Lung (tissue), 10 donors: ENCODE measurements around the gene OR2T11. TPM values are rescaled to one million over a fixed set of nuclear protein-coding genes. Genes with fewer than 3 reads are reported as not detected.
"Not testable (repeated sequence)": the region's sequence is repeated elsewhere in the genome, so short reads cannot be mapped to it uniquely, and the experiment has no call there.

Experiments
- ATAC-seq: fragments of 200-7000 bp; cut with Tn5 transposase; one replicate; pipeline ENCODE4 v1.9.1; 2020; ENCODE audit warnings: moderate number of reproducible peaks; ENCODE audit not compliant: insufficient read depth, low FRiP score
- DNase-seq, 3 donors: peaks; one replicate each; pipeline ENCODE4 v3.0.0-alpha.2; 2013 to 2017
- H3K27ac ChIP-seq, 2 donors: one replicate each; pipeline ENCODE4 v1.5.1; 2013; ENCODE audit warnings: mild to moderate bottlenecking in 2 of 2, moderate library complexity in 2 of 2, control low read depth in 1 of 2, inconsistent platforms in 1 of 2, low read depth in 1 of 2, low read length in 1 of 2
- H3K27me3 ChIP-seq, 3 donors: one replicate each; pipeline ENCODE4 v1.5.1; 2013; ENCODE audit warnings: low read length in 2 of 3; ENCODE audit not compliant: control insufficient read depth in 3 of 3, insufficient read depth in 3 of 3
- H3K36me3 ChIP-seq, 4 donors: one replicate each; pipeline ENCODE4 v1.5.1; 2013; ENCODE audit warnings: low read length in 4 of 4, mild to moderate bottlenecking in 1 of 4, moderate library complexity in 1 of 4; ENCODE audit not compliant: control insufficient read depth in 4 of 4, insufficient read depth in 4 of 4
- H3K4me1 ChIP-seq, 5 donors: one replicate each; pipeline ENCODE4 v1.5.1; 2013; ENCODE audit warnings: low read length in 5 of 5, mild to moderate bottlenecking in 2 of 5, moderate library complexity in 1 of 5; ENCODE audit not compliant: control insufficient read depth in 5 of 5, insufficient read depth in 5 of 5
- H3K4me3 ChIP-seq: one replicate; pipeline ENCODE4 v1.5.1; 2013; ENCODE audit warnings: mild to moderate bottlenecking, control low read depth, moderate library complexity
- H3K9ac ChIP-seq, 2 donors: one replicate each; pipeline ENCODE4 v1.5.1; 2013; ENCODE audit warnings: low read length in 2 of 2, control low read depth in 1 of 2; ENCODE audit not compliant: insufficient read depth in 1 of 2
- H3K9me3 ChIP-seq, 4 donors: one replicate each; pipeline ENCODE4 v1.5.1; 2013; ENCODE audit warnings: low read length in 3 of 4, mild to moderate bottlenecking in 1 of 4, moderate library complexity in 1 of 4; ENCODE audit not compliant: control insufficient read depth in 4 of 4, insufficient read depth in 3 of 4
- WGBS, 2 donors: extraction: QIAGEN DNeasy Blood & Tissue Kit; methylation state at CpG; one replicate each; pipeline ENCODE4 v1.1.7; 2013; 5-methylcytosine and 5-hydroxymethylcytosine counted together
- polyA plus RNA-seq, 2 donors: library from polyadenylated mRNA; stranded (reverse); fragments of 200-250 nt; gene quantifications; one replicate each; pipeline ENCODE4 v1.2.1, GENCODE V29; 2013
- total RNA-seq, 2 donors: library from RNA; depleted of rRNA in 1 of 2; stranded (reverse); fragments of >200 nt in 1 of 2; gene quantifications; one replicate each; pipeline ENCODE4 v1.2.1, GENCODE V29; 2014 to 2021
- donor health status: Bipolar disorder and iron deficiency.
- donor health status: healthy.
- donor health status: DM: yes; HTN: yes; CAD: no.

OR2T11 gene
- total and polyA plus RNA-seq, 4 donors, result not detected

DNA sequence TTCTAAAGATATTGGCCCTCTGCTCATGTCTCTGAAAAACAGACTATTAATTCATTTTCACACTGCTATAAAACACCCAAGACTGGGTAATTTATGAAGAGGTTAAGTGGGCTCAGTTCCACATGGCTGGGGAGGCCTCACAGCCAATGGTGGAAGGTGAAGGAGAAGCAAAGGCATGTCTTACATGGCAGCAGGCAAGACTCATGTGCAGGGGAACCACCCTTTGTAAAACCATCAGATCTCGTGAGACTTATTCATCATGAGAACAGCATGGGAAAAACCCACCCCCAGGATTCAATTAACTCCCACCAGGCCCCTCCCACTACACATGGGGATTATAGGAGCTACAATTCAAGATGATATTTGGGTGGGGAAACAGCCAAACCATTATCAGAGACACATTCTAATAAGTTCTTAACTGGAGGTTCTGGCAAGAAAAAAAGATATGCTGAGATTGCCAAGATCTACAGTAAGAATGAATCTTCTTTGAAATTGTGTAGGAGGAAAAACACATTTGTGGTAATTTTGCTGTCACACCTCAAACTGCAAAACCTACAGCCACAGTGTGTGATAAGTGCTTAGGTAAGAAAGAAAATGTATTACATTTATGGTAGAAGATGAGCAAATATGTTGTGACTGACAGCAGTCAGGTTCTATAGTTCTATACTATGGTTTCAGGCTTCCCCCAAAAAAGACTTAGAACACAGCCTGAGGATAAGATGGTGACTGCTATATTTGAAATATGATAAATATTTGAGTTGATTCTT, 14.1 kb upstream of the OR2T11 start:
- H3K27ac ChIP-seq, H3K36me3 ChIP-seq, DNase-seq, H3K27me3 ChIP-seq, H3K9me3 ChIP-seq, H3K4me3 ChIP-seq, ATAC-seq, H3K9ac ChIP-seq, H3K4me1 ChIP-seq: not testable (repeated sequence)
- no CpG with 5 or more reads among the region's 1 CpG for WGBS, 2 donors

DNA sequence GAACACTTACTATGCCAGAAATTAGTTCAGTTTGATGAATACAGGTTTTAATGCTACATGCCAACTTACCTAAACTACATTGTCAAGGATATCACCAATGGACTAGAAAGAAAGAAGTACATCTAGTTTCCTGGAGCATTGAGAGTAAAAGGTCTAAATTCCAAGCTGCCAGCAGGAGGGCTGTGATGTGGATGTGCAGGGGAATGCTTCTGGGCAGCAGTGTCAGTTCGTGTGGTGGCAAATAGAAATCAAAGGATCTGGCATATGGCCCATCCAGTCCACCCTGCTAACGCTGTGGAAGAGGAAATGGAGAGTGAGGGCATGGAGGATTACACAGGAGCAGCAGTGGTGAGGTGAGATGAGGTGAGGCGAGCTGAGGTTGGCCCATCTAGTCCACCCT, 10.3 kb upstream of the OR2T11 start, which contains the start of gene OR2T35:
Gene OR2T35, minus strand, starts transcription at position 101 of the 400 bp plus-strand sequence. CDS start 6,020 bp downstream, outside the sequence.
- not testable (repeated sequence) for H3K9ac ChIP-seq, DNase-seq, ATAC-seq, H3K4me3 ChIP-seq, H3K27ac ChIP-seq, H3K36me3 ChIP-seq, H3K9me3 ChIP-seq, H3K4me1 ChIP-seq, H3K27me3 ChIP-seq
- 90% methylated on average over 1 of the region's 3 CpGs; no CpG with 5 or more reads in 1 of the 2 donors for WGBS, 2 donors

- H3K9me3 ChIP-seq, H3K27ac ChIP-seq, H3K4me3 ChIP-seq, DNase-seq, H3K36me3 ChIP-seq, H3K27me3 ChIP-seq, H3K4me1 ChIP-seq, ATAC-seq, H3K9ac ChIP-seq: not testable (repeated sequence)
- WGBS, 2 donors, result no CpG with 5 or more reads among the region's 4 CpGs
Measured at GRCh38 chr1:248642971-248643651, 8.2 kb upstream of the OR2T11 start.

- DNase-seq, H3K27me3 ChIP-seq, H3K4me3 ChIP-seq, H3K9ac ChIP-seq, H3K27ac ChIP-seq, H3K4me1 ChIP-seq, ATAC-seq, H3K36me3 ChIP-seq, H3K9me3 ChIP-seq: not testable (repeated sequence)
- 94% methylated on average over 2 of the region's 5 CpGs; no CpG with 5 or more reads in 1 of the 2 donors for WGBS, 2 donors
Measured at GRCh38 chr1:248641583-248641982, 6.7 kb upstream of the OR2T11 start.

DNA sequence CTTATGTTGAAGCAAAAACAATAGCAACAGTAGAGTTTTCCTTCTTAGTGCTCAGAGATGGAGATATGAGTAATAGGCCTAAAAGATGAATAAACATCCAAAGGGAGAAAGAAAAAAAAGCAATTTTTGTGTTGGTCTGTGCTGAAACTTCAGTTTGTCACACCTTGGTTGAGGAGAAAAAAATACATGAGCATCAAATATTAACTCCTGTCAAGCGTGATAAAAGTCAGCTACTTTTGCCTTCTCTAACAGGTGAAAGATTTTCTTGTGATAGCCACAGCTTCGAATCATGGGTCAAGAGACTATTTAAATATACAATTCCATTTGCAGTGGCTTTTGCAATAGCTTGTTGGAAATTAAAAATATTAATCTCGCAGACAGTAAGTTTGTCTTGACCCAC, 6.0 kb upstream of the OR2T11 start:
- H3K27ac ChIP-seq, H3K9ac ChIP-seq, ATAC-seq, H3K27me3 ChIP-seq, H3K4me3 ChIP-seq, H3K9me3 ChIP-seq, H3K4me1 ChIP-seq, H3K36me3 ChIP-seq, DNase-seq: not testable (repeated sequence)
- WGBS, 2 donors, result no CpG with 5 or more reads among the region's 3 CpGs

DNA sequence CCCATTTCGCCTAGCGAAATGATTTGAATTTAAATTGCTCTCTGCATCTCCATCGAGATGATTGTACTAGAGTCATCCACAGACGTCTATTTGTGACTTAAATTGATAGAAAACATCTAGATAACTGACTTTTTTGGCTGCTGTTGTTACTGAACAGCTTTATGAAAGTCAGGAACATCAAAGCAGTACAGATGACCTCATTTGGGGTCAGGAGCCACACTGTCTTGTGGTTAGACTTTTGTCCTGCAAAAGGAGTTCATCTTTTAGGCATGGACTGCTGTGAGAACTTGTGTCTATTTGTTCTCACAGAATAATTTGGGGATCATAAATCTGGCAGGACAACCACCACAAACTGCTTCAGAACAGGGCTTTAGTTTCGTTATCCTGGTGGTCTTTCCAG, 4.8 kb upstream of the OR2T11 start:
- WGBS, 2 donors, result no CpG with 5 or more reads among the region's 5 CpGs
- DNase-seq, H3K9me3 ChIP-seq, H3K27ac ChIP-seq, H3K27me3 ChIP-seq, H3K9ac ChIP-seq, H3K4me3 ChIP-seq, ATAC-seq, H3K36me3 ChIP-seq, H3K4me1 ChIP-seq: not testable (repeated sequence)

GRCh38 chr1:248636612-248637011, 1.7 kb upstream of the OR2T11 start:
- DNase-seq, H3K4me1 ChIP-seq, H3K4me3 ChIP-seq, H3K9me3 ChIP-seq, H3K27ac ChIP-seq, H3K36me3 ChIP-seq, ATAC-seq, H3K27me3 ChIP-seq, H3K9ac ChIP-seq: not testable (repeated sequence)
- 48 to 75% methylated on average over 2 to 3 of the region's 5 CpGs for WGBS, 2 donors
